Activated CD8-positive, alpha-beta T cell treated with anti-CD3 and anti-CD28 coated beads for 36 hours (primary cell): Measurements from ENCODE around the gene CAMK2G. TPM values are rescaled to one million over a fixed set of nuclear protein-coding genes. Genes with fewer than 3 reads are reported as not detected.

Source experiments
- ATAC-seq: fragments of 200-7000 bp; cut with Tn5 transposase; one replicate; pipeline ENCODE4 v1.10.0; 2021; ENCODE audit warnings: mild to moderate bottlenecking, moderate library complexity
- CTCF ChIA-PET: fragments of 350-600 bp; sonication (Branson Sonifier 250); formaldehyde crosslinking; loops from one replicate; lab custom pipeline; 2021; ENCODE audit warnings: antibody characterized with exemption; lab: Charles Lee
- POLR2A ChIA-PET: fragments of 350-600 bp; sonication (Branson Sonifier 250); formaldehyde crosslinking; loops from one replicate; lab custom pipeline; 2021; ENCODE audit warnings: antibody characterized with exemption; lab: Charles Lee
- DNase-seq: peaks from one replicate; pipeline ENCODE4 v3.0.0-alpha.2; 2020
- H3K27ac Mint-ChIP-seq: one replicate; pipeline ENCODE4 v1.8.0; 2021; ENCODE audit warnings: mild to moderate bottlenecking, mixed read lengths
- H3K27me3 Mint-ChIP-seq: one replicate; pipeline ENCODE4 v1.8.0; 2021; ENCODE audit warnings: mixed read lengths
- H3K36me3 Mint-ChIP-seq: one replicate; pipeline ENCODE4 v1.8.0; 2021; ENCODE audit warnings: low read depth, mixed read lengths
- H3K4me1 Mint-ChIP-seq: one replicate; pipeline ENCODE4 v1.8.0; 2021; ENCODE audit warnings: low read depth, mixed read lengths
- H3K4me3 Mint-ChIP-seq: one replicate; pipeline ENCODE4 v1.8.0; 2021; ENCODE audit warnings: mild to moderate bottlenecking, moderate library complexity, mixed read lengths
- H3K9me3 Mint-ChIP-seq: one replicate; pipeline ENCODE4 v1.8.0; 2021; ENCODE audit warnings: mixed read lengths
- intact Hi-C: fragments of 100-400 bp; cut with micrococcal nuclease; formaldehyde crosslinking; loops from one replicate; pipeline ENCODE4 v1.10.0; 2022
- total RNA-seq, 2 experiments: library from RNA; stranded (reverse); gene quantifications; one replicate each; pipeline ENCODE4 v1.2.3, GENCODE V29; 2021
- TF ChIP-seq, protein P1 (sequence below): fragments of 200-600 bp; IDR thresholded peaks from one replicate; pipeline ENCODE4 v1.8.0; 2022; ENCODE audit warnings: antibody characterized with exemption, mild to moderate bottlenecking

Gene CAMK2G
- total RNA-seq, 2 experiments from 2014 or later = 17.8 to 18.5 TPM

DNA sequence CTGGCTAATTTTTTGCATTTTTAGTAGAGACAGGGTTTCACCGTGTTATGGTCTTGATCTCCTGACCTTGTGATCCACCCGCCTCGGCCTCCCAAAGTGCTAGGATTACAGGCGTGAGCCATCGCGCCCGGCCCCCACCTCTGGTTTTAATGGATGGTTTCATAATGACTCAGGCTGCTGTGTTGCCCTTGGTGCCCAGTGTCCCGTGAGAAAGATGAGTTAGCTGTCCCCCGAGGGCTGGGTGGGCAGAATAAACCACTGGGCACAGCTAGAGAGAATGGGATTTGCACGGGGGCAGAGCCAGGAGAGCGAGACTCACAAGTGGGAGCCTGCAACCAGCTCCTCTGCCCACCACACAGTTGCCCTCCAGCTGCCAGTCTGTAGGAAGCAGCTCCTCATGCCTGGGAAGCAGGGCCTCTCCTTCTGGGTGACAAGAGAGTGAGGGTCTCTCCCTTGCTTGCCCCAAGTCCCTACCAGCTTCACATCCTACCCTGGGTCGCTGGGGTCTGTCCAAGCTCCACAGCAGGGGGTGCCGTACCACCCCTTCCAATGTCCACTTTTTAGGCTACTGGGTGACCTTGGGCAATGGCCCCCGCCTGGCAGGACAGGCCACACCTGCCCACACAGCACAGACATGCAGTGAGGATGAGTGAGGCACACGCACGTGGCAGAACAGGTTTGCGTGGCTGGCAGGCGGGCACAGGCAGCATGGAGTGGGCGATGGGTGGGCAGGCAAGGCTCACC lies 46.8 kb downstream of the CAMK2G start:
- no peak overlapping the region for H3K27ac Mint-ChIP-seq
- intact Hi-C loops = no loop called here
- POLR2A ChIA-PET = interaction anchor here (0.7 kb wide), 1 partner anchor 13 kb away, joined by 3 read pairs; no protein-coding TSS in a partner anchor
- H3K36me3 Mint-ChIP-seq = peaks cover 3% of the 10 kb centered on the region
- no peak overlapping the region for H3K4me3 Mint-ChIP-seq
- H3K9me3 Mint-ChIP-seq = no peaks in the 10 kb centered on the region
- no peaks in the 10 kb centered on the region for H3K27me3 Mint-ChIP-seq
- DNase-seq (no peak), ATAC-seq (no peak)
- TF ChIP-seq, protein P1, sequence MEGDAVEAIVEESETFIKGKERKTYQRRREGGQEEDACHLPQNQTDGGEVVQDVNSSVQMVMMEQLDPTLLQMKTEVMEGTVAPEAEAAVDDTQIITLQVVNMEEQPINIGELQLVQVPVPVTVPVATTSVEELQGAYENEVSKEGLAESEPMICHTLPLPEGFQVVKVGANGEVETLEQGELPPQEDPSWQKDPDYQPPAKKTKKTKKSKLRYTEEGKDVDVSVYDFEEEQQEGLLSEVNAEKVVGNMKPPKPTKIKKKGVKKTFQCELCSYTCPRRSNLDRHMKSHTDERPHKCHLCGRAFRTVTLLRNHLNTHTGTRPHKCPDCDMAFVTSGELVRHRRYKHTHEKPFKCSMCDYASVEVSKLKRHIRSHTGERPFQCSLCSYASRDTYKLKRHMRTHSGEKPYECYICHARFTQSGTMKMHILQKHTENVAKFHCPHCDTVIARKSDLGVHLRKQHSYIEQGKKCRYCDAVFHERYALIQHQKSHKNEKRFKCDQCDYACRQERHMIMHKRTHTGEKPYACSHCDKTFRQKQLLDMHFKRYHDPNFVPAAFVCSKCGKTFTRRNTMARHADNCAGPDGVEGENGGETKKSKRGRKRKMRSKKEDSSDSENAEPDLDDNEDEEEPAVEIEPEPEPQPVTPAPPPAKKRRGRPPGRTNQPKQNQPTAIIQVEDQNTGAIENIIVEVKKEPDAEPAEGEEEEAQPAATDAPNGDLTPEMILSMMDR = no peak
- H3K4me1 Mint-ChIP-seq = no peaks in the 10 kb centered on the region
- CTCF ChIA-PET = interaction anchor here (1.1 to 2.3 kb wide), 3 partner anchors 11 to 113 kb away, joined by 3 to 7 read pairs (median 3); no protein-coding TSS in a partner anchor

DNA sequence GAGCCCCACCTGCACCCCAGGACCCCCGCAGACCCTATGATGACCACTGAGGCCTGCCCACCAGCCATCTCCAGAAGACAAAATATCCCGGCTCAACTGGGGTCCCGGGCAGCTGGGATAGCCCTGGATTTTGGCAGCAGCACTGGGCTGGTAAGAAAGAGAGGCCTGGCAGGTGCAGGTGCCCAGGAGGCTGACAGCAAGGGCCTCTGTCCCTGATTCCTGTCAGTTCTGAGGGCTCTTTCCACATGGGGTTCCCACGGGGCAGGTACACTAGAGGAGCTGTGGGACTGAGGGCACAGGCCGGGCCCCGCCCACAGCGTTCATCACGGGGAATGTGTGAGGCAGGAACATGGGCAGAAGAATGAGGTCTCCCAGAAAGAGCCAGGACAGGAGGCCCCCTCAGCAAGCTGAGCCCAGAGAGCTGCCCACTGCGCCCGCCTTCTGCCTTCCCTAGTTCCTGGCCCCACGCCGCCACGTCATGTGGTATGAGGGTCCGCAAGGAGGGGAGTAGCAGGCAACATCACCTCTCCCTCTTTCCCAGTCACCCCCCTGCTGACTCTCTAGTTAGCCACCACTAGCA lies 50.1 kb downstream of the CAMK2G start:
- CTCF ChIA-PET = interaction anchor here (0.9 kb wide), 1 partner anchor 295 kb away, joined by 3 read pairs; no protein-coding TSS in a partner anchor
- DNase-seq (no peak), ATAC-seq (no peak)
- H3K27me3 Mint-ChIP-seq = no peaks in the 10 kb centered on the region
- H3K36me3 Mint-ChIP-seq = peaks cover 3% of the 10 kb centered on the region
- no peaks in the 10 kb centered on the region for H3K4me1 Mint-ChIP-seq
- no peak overlapping the region for H3K4me3 Mint-ChIP-seq
- POLR2A ChIA-PET = no interaction called here
- intact Hi-C loops = no loop called here
- TF ChIP-seq, protein P1 = no peak
- H3K9me3 Mint-ChIP-seq = no peaks in the 10 kb centered on the region
- H3K27ac Mint-ChIP-seq = no peak overlapping the region

DNA sequence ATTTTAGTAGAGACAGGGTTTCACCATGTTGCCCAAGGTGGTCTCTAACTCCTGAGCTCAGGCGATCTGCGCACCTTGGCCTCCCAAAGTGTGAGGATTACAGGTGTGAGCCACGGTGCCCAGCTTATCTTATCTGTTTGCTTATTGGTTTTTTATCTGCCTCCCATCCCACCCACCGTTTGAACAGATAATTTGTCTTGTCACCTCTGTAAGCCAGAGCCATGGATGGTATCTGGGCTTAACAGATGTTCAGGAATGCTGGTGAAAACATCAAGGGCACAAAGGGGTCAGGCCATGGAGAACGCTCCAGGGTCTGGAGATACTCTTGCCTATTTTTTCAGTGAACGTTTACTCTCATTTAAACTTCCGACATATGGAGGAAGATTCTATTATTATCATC lies 51.0 kb downstream of the CAMK2G start:
- CTCF ChIA-PET = interaction anchor here (1.3 to 1.4 kb wide), 2 partner anchors 56 to 117 kb away, joined by 3 to 5 read pairs; no protein-coding TSS in a partner anchor

DNA sequence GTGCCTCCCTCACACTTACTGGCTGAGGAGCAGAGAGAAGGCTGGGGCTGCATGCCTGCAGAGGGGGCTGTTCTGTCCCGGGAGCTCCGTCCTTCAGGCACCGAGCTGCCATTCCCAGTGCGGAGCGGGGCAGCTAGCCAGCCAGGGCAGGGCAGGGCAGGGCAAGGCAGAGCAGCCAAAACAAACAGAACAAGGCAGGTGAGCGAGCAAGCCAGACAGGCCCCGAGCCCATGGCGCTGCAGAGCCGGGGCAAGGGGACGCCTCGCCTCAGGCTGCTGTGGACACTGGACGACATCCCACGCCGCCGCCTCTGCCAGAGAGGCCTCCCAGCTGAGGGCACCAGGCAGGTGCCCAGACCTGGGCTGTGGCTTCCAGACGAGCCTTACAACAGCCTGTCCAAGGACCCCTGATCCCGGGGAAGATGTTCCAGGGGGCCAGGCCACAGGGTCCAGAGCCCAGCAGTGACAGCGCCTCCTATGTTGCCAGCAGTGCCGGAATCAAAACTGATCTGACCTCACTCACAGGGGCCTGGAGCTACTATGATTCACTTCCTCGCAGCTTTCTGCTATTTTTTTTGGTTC lies 54.8 kb downstream of the CAMK2G start:
- Mint-ChIP-seq H3K4me1 (no peaks in the 10 kb centered on the region), H3K9me3 (no peaks in the 10 kb centered on the region), H3K27ac (no peak overlapping the region), H3K36me3 (peaks cover 3% of the 10 kb centered on the region), H3K4me3 (no peak overlapping the region), H3K27me3 (no peaks in the 10 kb centered on the region)
- ChIA-PET POLR2A (interaction anchor here (0.6 kb wide), 1 partner anchor 13 kb away, joined by 3 read pairs; no protein-coding TSS in a partner anchor), CTCF (interaction anchor here (1.1 to 2.1 kb wide), 2 partner anchors 60 to 121 kb away, joined by 3 to 8 read pairs; no protein-coding TSS in a partner anchor)
- no peak for ATAC-seq
- DNase-seq = no peak
- TF ChIP-seq, protein P1 = no peak
- intact Hi-C loops = no loop called here

More for the DNA sequence above, 51.0 kb downstream of the CAMK2G start:
- peaks cover 3% of the 10 kb centered on the region for H3K36me3 Mint-ChIP-seq
- intact Hi-C loops = no loop called here
- POLR2A ChIA-PET = interaction anchor here (1.6 kb wide), 1 partner anchor 13 kb away, joined by 3 read pairs; no protein-coding TSS in a partner anchor
- no peak overlapping the region for H3K27ac Mint-ChIP-seq
- no peaks in the 10 kb centered on the region for H3K4me1 Mint-ChIP-seq
- no peaks in the 10 kb centered on the region for H3K9me3 Mint-ChIP-seq
- H3K4me3 Mint-ChIP-seq = no peak overlapping the region
- DNase-seq (no peak), ATAC-seq (no peak)
- TF ChIP-seq, protein P1 = no peak
- no peaks in the 10 kb centered on the region for H3K27me3 Mint-ChIP-seq
